Activated T-cell treated with anti-CD3 and anti-CD28 coated beads, Interleukin-2, amount 50 U/mL, for 24 hours (primary cell): ENCODE results near the gene NNMT.

ENCODE experiments used
- DNase-seq: peaks from one replicate; pipeline ENCODE4 v3.0.0-alpha.2; 2020
- H3K27ac Mint-ChIP-seq: 2 replicates; pipeline ENCODE4 v1.8.0; 2020; ENCODE audit warnings: mild to moderate bottlenecking, mixed read lengths
- H3K27me3 Mint-ChIP-seq: 2 replicates; pipeline ENCODE4 v1.8.0; 2020; ENCODE audit warnings: mixed read lengths
- H3K36me3 Mint-ChIP-seq: 2 replicates; pipeline ENCODE4 v1.8.0; 2020; ENCODE audit warnings: low read depth, mixed read lengths
- H3K4me1 Mint-ChIP-seq: 2 replicates; pipeline ENCODE4 v1.8.0; 2020; ENCODE audit warnings: low read depth, mixed read lengths
- H3K4me3 Mint-ChIP-seq: 2 replicates; pipeline ENCODE4 v1.8.0; 2020; ENCODE audit warnings: mild to moderate bottlenecking, moderate library complexity, mixed read lengths
- H3K9me3 Mint-ChIP-seq: 2 replicates; pipeline ENCODE4 v1.8.0; 2020; ENCODE audit warnings: mixed read lengths

Gene NNMT

GRCh38 chr11:114273890-114274635 lies 22.1 kb upstream of the NNMT start:
- no peaks in the 10 kb centered on the region for H3K4me1 Mint-ChIP-seq
- H3K27ac Mint-ChIP-seq: no peak overlapping the region
- H3K9me3 Mint-ChIP-seq: no peaks in the 10 kb centered on the region
- no peaks in the 10 kb centered on the region for H3K36me3 Mint-ChIP-seq
- peaks cover 68% of the 10 kb centered on the region for H3K27me3 Mint-ChIP-seq
- DNase-seq: no peak
- H3K4me3 Mint-ChIP-seq: no peak overlapping the region

GRCh38 chr11:114274637-114275036 lies 21.6 kb upstream of the NNMT start:
- H3K4me3 Mint-ChIP-seq: no peak overlapping the region
- no peaks in the 10 kb centered on the region for H3K4me1 Mint-ChIP-seq
- no peak overlapping the region for H3K27ac Mint-ChIP-seq
- no peaks in the 10 kb centered on the region for H3K36me3 Mint-ChIP-seq
- DNase-seq: no peak
- peaks cover 68% of the 10 kb centered on the region for H3K27me3 Mint-ChIP-seq
- H3K9me3 Mint-ChIP-seq: no peaks in the 10 kb centered on the region

GRCh38 chr11:114275280-114275679 lies 20.9 kb upstream of the NNMT start:
- no peak overlapping the region for H3K4me3 Mint-ChIP-seq
- H3K36me3 Mint-ChIP-seq: no peaks in the 10 kb centered on the region
- no peak overlapping the region for H3K27ac Mint-ChIP-seq
- H3K9me3 Mint-ChIP-seq: no peaks in the 10 kb centered on the region
- DNase-seq: no peak
- H3K27me3 Mint-ChIP-seq: peaks cover 73% of the 10 kb centered on the region
- H3K4me1 Mint-ChIP-seq: no peaks in the 10 kb centered on the region

- H3K27ac Mint-ChIP-seq: no peak overlapping the region
- no peaks in the 10 kb centered on the region for H3K9me3 Mint-ChIP-seq
- no peak overlapping the region for H3K4me3 Mint-ChIP-seq
- no peaks in the 10 kb centered on the region for H3K36me3 Mint-ChIP-seq
- H3K27me3 Mint-ChIP-seq: peaks cover 65% of the 10 kb centered on the region
- no peak for DNase-seq
- no peaks in the 10 kb centered on the region for H3K4me1 Mint-ChIP-seq
These were observed 20.1 kb upstream of the NNMT start for GRCh38 chr11:114276077-114276476.

GRCh38 chr11:114277637-114278341 lies 18.4 kb upstream of the NNMT start:
- no peaks in the 10 kb centered on the region for H3K9me3 Mint-ChIP-seq
- no peaks in the 10 kb centered on the region for H3K4me1 Mint-ChIP-seq
- H3K36me3 Mint-ChIP-seq: no peaks in the 10 kb centered on the region
- DNase-seq: no peak
- no peak overlapping the region for H3K4me3 Mint-ChIP-seq
- peaks cover 49% of the 10 kb centered on the region for H3K27me3 Mint-ChIP-seq
- no peak overlapping the region for H3K27ac Mint-ChIP-seq

GRCh38 chr11:114278342-114279065 lies 17.7 kb upstream of the NNMT start:
- no peak for DNase-seq
- peaks cover 43% of the 10 kb centered on the region for H3K27me3 Mint-ChIP-seq
- no peak overlapping the region for H3K27ac Mint-ChIP-seq
- H3K4me3 Mint-ChIP-seq: no peak overlapping the region
- H3K4me1 Mint-ChIP-seq: no peaks in the 10 kb centered on the region
- no peaks in the 10 kb centered on the region for H3K36me3 Mint-ChIP-seq
- no peaks in the 10 kb centered on the region for H3K9me3 Mint-ChIP-seq

GRCh38 chr11:114279792-114280546 lies 16.2 kb upstream of the NNMT start:
- no peaks in the 10 kb centered on the region for H3K9me3 Mint-ChIP-seq
- H3K27ac Mint-ChIP-seq: no peak overlapping the region
- peaks cover 32% of the 10 kb centered on the region for H3K27me3 Mint-ChIP-seq
- no peaks in the 10 kb centered on the region for H3K4me1 Mint-ChIP-seq
- no peak overlapping the region for H3K4me3 Mint-ChIP-seq
- DNase-seq: no peak
- no peaks in the 10 kb centered on the region for H3K36me3 Mint-ChIP-seq

GRCh38 chr11:114280696-114281095 lies 15.5 kb upstream of the NNMT start:
- H3K27me3 Mint-ChIP-seq: peaks cover 26% of the 10 kb centered on the region
- H3K4me3 Mint-ChIP-seq: no peak overlapping the region
- DNase-seq: no peak
- H3K4me1 Mint-ChIP-seq: no peaks in the 10 kb centered on the region
- no peak overlapping the region for H3K27ac Mint-ChIP-seq
- no peaks in the 10 kb centered on the region for H3K9me3 Mint-ChIP-seq
- no peaks in the 10 kb centered on the region for H3K36me3 Mint-ChIP-seq

- peaks cover 23% of the 10 kb centered on the region for H3K27me3 Mint-ChIP-seq
- H3K4me1 Mint-ChIP-seq: no peaks in the 10 kb centered on the region
- no peaks in the 10 kb centered on the region for H3K9me3 Mint-ChIP-seq
- no peak overlapping the region for H3K4me3 Mint-ChIP-seq
- no peaks in the 10 kb centered on the region for H3K36me3 Mint-ChIP-seq
- no peak overlapping the region for H3K27ac Mint-ChIP-seq
- DNase-seq: no peak
These were observed 14.7 kb upstream of the NNMT start for GRCh38 chr11:114281388-114281956.

GRCh38 chr11:114282488-114282887 lies 13.7 kb upstream of the NNMT start:
- Mint-ChIP-seq H3K36me3 (no peaks in the 10 kb centered on the region), H3K27me3 (peaks cover 20% of the 10 kb centered on the region), H3K4me3 (no peak overlapping the region), H3K4me1 (no peaks in the 10 kb centered on the region), H3K9me3 (no peaks in the 10 kb centered on the region), H3K27ac (no peak overlapping the region)
- no peak for DNase-seq

- no peaks in the 10 kb centered on the region for H3K9me3 Mint-ChIP-seq
These were observed 12.8 kb upstream of the NNMT start for GRCh38 chr11:114283422-114283821.

GRCh38 chr11:114284021-114284420 lies 12.2 kb upstream of the NNMT start:
- Mint-ChIP-seq H3K36me3 (no peaks in the 10 kb centered on the region), H3K9me3 (no peaks in the 10 kb centered on the region), H3K4me1 (no peaks in the 10 kb centered on the region), H3K27me3 (peaks cover 10% of the 10 kb centered on the region), H3K4me3 (no peak overlapping the region), H3K27ac (no peak overlapping the region)
- no peak for DNase-seq

More at GRCh38 chr11:114283422-114283821, 12.8 kb upstream of the NNMT start:
- DNase-seq: no peak
- Mint-ChIP-seq H3K36me3 (no peaks in the 10 kb centered on the region), H3K27ac (no peak overlapping the region), H3K27me3 (peaks cover 15% of the 10 kb centered on the region), H3K4me3 (no peak overlapping the region), H3K4me1 (no peaks in the 10 kb centered on the region)

GRCh38 chr11:114284914-114285313 lies 11.3 kb upstream of the NNMT start:
- Mint-ChIP-seq H3K27ac (no peak overlapping the region), H3K27me3 (peaks cover 1% of the 10 kb centered on the region), H3K4me1 (no peaks in the 10 kb centered on the region), H3K36me3 (no peaks in the 10 kb centered on the region), H3K9me3 (no peaks in the 10 kb centered on the region), H3K4me3 (no peak overlapping the region)
- no peak for DNase-seq

GRCh38 chr11:114285599-114285998 lies 10.6 kb upstream of the NNMT start:
- Mint-ChIP-seq H3K36me3 (no peaks in the 10 kb centered on the region), H3K4me3 (no peak overlapping the region), H3K27me3 (no peaks in the 10 kb centered on the region), H3K9me3 (no peaks in the 10 kb centered on the region), H3K4me1 (no peaks in the 10 kb centered on the region), H3K27ac (no peak overlapping the region)
- DNase-seq: no peak
